Liver (tissue), 9 donors: Measurements from ENCODE around the gene IRAK2. TPM values are rescaled to one million over a fixed set of nuclear protein-coding genes. Genes with fewer than 3 reads are reported as not detected.

ENCODE experiments used
- DNase-seq: peaks from one replicate; pipeline ENCODE4 v3.0.0-alpha.2; 2017; ENCODE audit warnings: low spot score
- H3K27ac ChIP-seq, 2 donors: one replicate each; pipeline ENCODE4 v1.7.0; 2013; ENCODE audit warnings: inconsistent platforms in 2 of 2, low read length in 2 of 2, control low read depth in 1 of 2, low read depth in 1 of 2, mild to moderate bottlenecking in 1 of 2
- H3K27me3 ChIP-seq, 4 donors: one replicate each; pipeline versions ENCODE4 v1.6.1 to v1.7.0; 2013; ENCODE audit warnings: low read length in 3 of 4, inconsistent platforms in 1 of 4, mild to moderate bottlenecking in 1 of 4, moderate library complexity in 1 of 4; ENCODE audit not compliant: control insufficient read depth in 4 of 4, insufficient read depth in 4 of 4
- H3K36me3 ChIP-seq, 4 donors: one replicate each; pipeline versions ENCODE4 v1.6.1 to v1.7.0; 2013; ENCODE audit warnings: low read length in 3 of 4, mild to moderate bottlenecking in 3 of 4, low read depth in 1 of 4, moderate library complexity in 1 of 4; ENCODE audit not compliant: control insufficient read depth in 4 of 4, insufficient read depth in 3 of 4
- H3K4me1 ChIP-seq, 4 donors: one replicate each; pipeline versions ENCODE4 v1.6.1 to v1.7.0; 2013; ENCODE audit warnings: low read length in 3 of 4, mild to moderate bottlenecking in 3 of 4, moderate library complexity in 1 of 4; ENCODE audit not compliant: control insufficient read depth in 4 of 4, insufficient read depth in 4 of 4
- H3K4me3 ChIP-seq, 3 donors: one replicate each; pipeline versions ENCODE4 v1.6.1 to v1.7.0; 2013; ENCODE audit warnings: low read length in 3 of 3, control low read depth in 1 of 3, low read depth in 1 of 3, mild to moderate bottlenecking in 1 of 3
- H3K9ac ChIP-seq, 2 donors: one replicate each; pipeline ENCODE4 v1.7.0; 2013; ENCODE audit warnings: low read length in 2 of 2, mild to moderate bottlenecking in 2 of 2, moderate library complexity in 2 of 2, control low read depth in 1 of 2, low read depth in 1 of 2
- H3K9me3 ChIP-seq, 4 donors: one replicate each; pipeline versions ENCODE4 v1.6.1 to v1.7.0; 2013; ENCODE audit warnings: low read length in 3 of 4; ENCODE audit not compliant: control insufficient read depth in 4 of 4
- FOXA1 ChIP-seq: IDR thresholded peaks from 2 replicates; pipeline ENCODE4 v1.6.1; 2016; ENCODE audit warnings: antibody characterized with exemption
- FOXA2 ChIP-seq: IDR thresholded peaks from 2 replicates; pipeline ENCODE4 v1.6.1; 2016; ENCODE audit warnings: antibody characterized with exemption
- GABPA ChIP-seq, 2 donors: IDR thresholded peaks in 1 of 2; conservative IDR thresholded peaks in 1 of 2; 2 replicates each; pipeline ENCODE4 v1.6.1; 2016; ENCODE audit warnings: antibody characterized with exemption in 2 of 2, mild to moderate bottlenecking in 1 of 2, moderate library complexity in 1 of 2
- HNF4A ChIP-seq, 2 donors: conservative IDR thresholded peaks; 2 replicates each; pipeline ENCODE4 v1.6.1; 2016; ENCODE audit warnings: antibody characterized with exemption in 2 of 2, mild to moderate bottlenecking in 2 of 2
- JUND ChIP-seq, 2 donors: IDR thresholded peaks; 2 replicates each; pipeline ENCODE4 v1.6.1; 2016; ENCODE audit warnings: antibody characterized with exemption in 2 of 2
- NR2F2 ChIP-seq: IDR thresholded peaks from 2 replicates; pipeline ENCODE4 v1.6.1; 2016; ENCODE audit warnings: antibody characterized with exemption
- RAD21 ChIP-seq, 2 donors: IDR thresholded peaks; 2 replicates each; pipeline ENCODE4 v1.6.1; 2016; ENCODE audit warnings: antibody characterized with exemption in 2 of 2, mild to moderate bottlenecking in 2 of 2
- RXRA ChIP-seq, 2 donors: IDR thresholded peaks; 2 replicates each; pipeline ENCODE4 v1.6.1; 2017 to 2018; ENCODE audit warnings: antibody characterized with exemption in 2 of 2, mild to moderate bottlenecking in 1 of 2
- YY1 ChIP-seq: IDR thresholded peaks from 2 replicates; pipeline ENCODE4 v1.6.1; 2016; ENCODE audit warnings: antibody characterized with exemption, mild to moderate bottlenecking
- WGBS: extraction: QIAGEN DNeasy Blood & Tissue Kit; methylation state at CpG from one replicate; pipeline ENCODE4 v1.1.7; 2013; 5-methylcytosine and 5-hydroxymethylcytosine counted together
- polyA plus RNA-seq, 2 donors: library from polyadenylated mRNA; stranded (reverse) in 1 of 2; unstranded in 1 of 2; fragments of 200-250 nt in 1 of 2; fragments of >200 nt in 1 of 2; fragmentation: Nextera tagmentation in 1 of 2; extraction: Ambion mirVana in 1 of 2; gene quantifications; one replicate each; pipeline versions ENCODE4 v1.2.1 to v1.2.3, GENCODE V29; 2013 to 2015
- total RNA-seq, 2 donors: library from RNA; depleted of rRNA; stranded (reverse); fragments of >200 nt; gene quantifications; one replicate each; pipeline ENCODE4 v1.2.3, GENCODE V29; 2014
- TF ChIP-seq, protein P1 (sequence below): IDR thresholded peaks from 2 replicates; pipeline ENCODE4 v1.6.1; 2016; ENCODE audit warnings: antibody characterized with exemption
- TF ChIP-seq, protein P2 (sequence below): IDR thresholded peaks from 2 replicates; pipeline ENCODE4 v1.6.1; 2016; ENCODE audit warnings: antibody characterized with exemption
- TF ChIP-seq, protein P3 (sequence below): IDR thresholded peaks from 2 replicates; pipeline ENCODE4 v1.6.1; 2016; ENCODE audit warnings: antibody characterized with exemption, mild to moderate bottlenecking
- donor health status: healthy.
- donor health status: healthy.
- donor health status: healthy.
- donor health status: healthy.
- donor health status: healthy.

IRAK2 gene
- total and polyA plus RNA-seq, 4 donors = 2.7 to 9.3 (median 5.9) TPM

- Histone ChIP-seq H3K36me3 (peaks cover 4 to 35% (median 20%) of the 10 kb centered on the region in 4 donors), H3K4me3 (no peak overlapping the region), H3K27ac (no peak overlapping the region), H3K9ac (no peak overlapping the region), H3K27me3 (no peaks in the 10 kb centered on the region), H3K9me3 (no peaks in the 10 kb centered on the region), H3K4me1 (peaks cover 0 to 2% (median 0%) of the 10 kb centered on the region in 4 donors)
- 94% methylated on average over 3 of the region's 3 CpGs for WGBS
- no peak for DNase-seq
- no peak for TF ChIP-seq FOXA1
- TF ChIP-seq, protein P1, sequence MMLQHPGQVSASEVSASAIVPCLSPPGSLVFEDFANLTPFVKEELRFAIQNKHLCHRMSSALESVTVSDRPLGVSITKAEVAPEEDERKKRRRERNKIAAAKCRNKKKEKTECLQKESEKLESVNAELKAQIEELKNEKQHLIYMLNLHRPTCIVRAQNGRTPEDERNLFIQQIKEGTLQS = no peak
- TF ChIP-seq GABPA (IDR thresholded peaks at IDR 0.05 in 1 of 2, conservative IDR thresholded peaks at IDR 0.05 in 1 of 2) = no peak
- TF ChIP-seq FOXA2 = no peak
These were observed 52.6 kb downstream of the IRAK2 start for GRCh38 chr3:10217359-10217758.

DNA sequence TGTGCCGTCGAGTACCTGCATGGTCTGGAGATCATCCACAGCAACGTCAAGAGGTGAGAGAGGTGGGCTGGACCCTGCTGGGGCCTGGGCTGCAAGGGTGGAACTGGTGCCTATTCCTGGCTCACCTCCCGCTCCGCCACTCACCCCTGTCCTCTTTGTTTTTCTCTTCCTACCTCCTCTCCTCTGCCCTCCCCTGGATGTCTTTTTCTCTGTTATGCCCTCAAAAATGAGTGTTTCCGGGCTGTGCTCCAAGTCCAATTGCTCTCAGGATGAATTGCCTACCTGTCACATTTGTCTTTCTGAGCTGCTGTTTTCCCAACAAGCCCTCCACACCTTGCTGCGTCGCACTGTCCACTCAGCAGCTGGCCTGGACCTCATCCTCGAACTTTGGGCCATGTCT, 55.0 kb downstream of the IRAK2 start:
- no peak overlapping the region for H3K9ac ChIP-seq
- peaks cover 4 to 29% (median 17%) of the 10 kb centered on the region in 4 donors for H3K36me3 ChIP-seq
- no peak for TF ChIP-seq NR2F2
- no peak for TF ChIP-seq FOXA1
- TF ChIP-seq FOXA2 = no peak
- TF ChIP-seq HNF4A (conservative IDR thresholded peaks at IDR 0.05) = no peak
- TF ChIP-seq RXRA (IDR thresholded peaks at IDR 0.05) = no peak
- no peak for TF ChIP-seq JUND (IDR thresholded peaks at IDR 0.05)
- TF ChIP-seq, protein P2, sequence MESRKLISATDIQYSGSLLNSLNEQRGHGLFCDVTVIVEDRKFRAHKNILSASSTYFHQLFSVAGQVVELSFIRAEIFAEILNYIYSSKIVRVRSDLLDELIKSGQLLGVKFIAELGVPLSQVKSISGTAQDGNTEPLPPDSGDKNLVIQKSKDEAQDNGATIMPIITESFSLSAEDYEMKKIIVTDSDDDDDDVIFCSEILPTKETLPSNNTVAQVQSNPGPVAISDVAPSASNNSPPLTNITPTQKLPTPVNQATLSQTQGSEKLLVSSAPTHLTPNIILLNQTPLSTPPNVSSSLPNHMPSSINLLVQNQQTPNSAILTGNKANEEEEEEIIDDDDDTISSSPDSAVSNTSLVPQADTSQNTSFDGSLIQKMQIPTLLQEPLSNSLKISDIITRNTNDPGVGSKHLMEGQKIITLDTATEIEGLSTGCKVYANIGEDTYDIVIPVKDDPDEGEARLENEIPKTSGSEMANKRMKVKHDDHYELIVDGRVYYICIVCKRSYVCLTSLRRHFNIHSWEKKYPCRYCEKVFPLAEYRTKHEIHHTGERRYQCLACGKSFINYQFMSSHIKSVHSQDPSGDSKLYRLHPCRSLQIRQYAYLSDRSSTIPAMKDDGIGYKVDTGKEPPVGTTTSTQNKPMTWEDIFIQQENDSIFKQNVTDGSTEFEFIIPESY = no peak
- no peak for TF ChIP-seq YY1
- TF ChIP-seq, protein P3, sequence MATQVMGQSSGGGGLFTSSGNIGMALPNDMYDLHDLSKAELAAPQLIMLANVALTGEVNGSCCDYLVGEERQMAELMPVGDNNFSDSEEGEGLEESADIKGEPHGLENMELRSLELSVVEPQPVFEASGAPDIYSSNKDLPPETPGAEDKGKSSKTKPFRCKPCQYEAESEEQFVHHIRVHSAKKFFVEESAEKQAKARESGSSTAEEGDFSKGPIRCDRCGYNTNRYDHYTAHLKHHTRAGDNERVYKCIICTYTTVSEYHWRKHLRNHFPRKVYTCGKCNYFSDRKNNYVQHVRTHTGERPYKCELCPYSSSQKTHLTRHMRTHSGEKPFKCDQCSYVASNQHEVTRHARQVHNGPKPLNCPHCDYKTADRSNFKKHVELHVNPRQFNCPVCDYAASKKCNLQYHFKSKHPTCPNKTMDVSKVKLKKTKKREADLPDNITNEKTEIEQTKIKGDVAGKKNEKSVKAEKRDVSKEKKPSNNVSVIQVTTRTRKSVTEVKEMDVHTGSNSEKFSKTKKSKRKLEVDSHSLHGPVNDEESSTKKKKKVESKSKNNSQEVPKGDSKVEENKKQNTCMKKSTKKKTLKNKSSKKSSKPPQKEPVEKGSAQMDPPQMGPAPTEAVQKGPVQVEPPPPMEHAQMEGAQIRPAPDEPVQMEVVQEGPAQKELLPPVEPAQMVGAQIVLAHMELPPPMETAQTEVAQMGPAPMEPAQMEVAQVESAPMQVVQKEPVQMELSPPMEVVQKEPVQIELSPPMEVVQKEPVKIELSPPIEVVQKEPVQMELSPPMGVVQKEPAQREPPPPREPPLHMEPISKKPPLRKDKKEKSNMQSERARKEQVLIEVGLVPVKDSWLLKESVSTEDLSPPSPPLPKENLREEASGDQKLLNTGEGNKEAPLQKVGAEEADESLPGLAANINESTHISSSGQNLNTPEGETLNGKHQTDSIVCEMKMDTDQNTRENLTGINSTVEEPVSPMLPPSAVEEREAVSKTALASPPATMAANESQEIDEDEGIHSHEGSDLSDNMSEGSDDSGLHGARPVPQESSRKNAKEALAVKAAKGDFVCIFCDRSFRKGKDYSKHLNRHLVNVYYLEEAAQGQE = no peak
- no peak for TF ChIP-seq GABPA (IDR thresholded peaks at IDR 0.05 in 1 of 2, conservative IDR thresholded peaks at IDR 0.05 in 1 of 2)
- no peak for TF ChIP-seq RAD21 (IDR thresholded peaks at IDR 0.05)
- no peak overlapping the region for H3K4me3 ChIP-seq
- peaks cover 0 to 6% (median 3%) of the 10 kb centered on the region in 4 donors for H3K4me1 ChIP-seq
- H3K27me3 ChIP-seq = no peaks in the 10 kb centered on the region
- no peak overlapping the region for H3K27ac ChIP-seq
- H3K9me3 ChIP-seq = no peaks in the 10 kb centered on the region
- DNase-seq = no peak
- WGBS = 93% methylated on average over 9 of the region's 9 CpGs
